Stimulated activated CD8-positive, alpha-beta memory T cell treated with anti-CD3 and anti-CD28 coated beads, Interleukin-12 subunit alpha, Interleukin-12 subunit beta, amount 100 ng/mL, for 1 hour (primary cell): Measurements from ENCODE around the gene PSMD14.

ENCODE experiments used
- DNase-seq: peaks from one replicate; pipeline ENCODE4 v3.0.0-alpha.2; 2020; ENCODE audit warnings: low read depth

PSMD14 gene

GRCh38 chr2:161420406-161421074 lies 112.3 kb downstream of the PSMD14 start:
- no peak for DNase-seq

GRCh38 chr2:161421686-161422085 lies 113.5 kb downstream of the PSMD14 start:
- DNase-seq: no peak

GRCh38 chr2:161422816-161423403 lies 114.7 kb downstream of the PSMD14 start:
- no peak for DNase-seq

- no peak for DNase-seq
These were observed 115.5 kb downstream of the PSMD14 start for GRCh38 chr2:161423421-161424393.

GRCh38 chr2:161424394-161424769 lies 116.2 kb downstream of the PSMD14 start:
- no peak for DNase-seq

GRCh38 chr2:161424891-161425727 lies 116.9 kb downstream of the PSMD14 start:
- no peak for DNase-seq

- no peak for DNase-seq
These were observed 117.7 kb downstream of the PSMD14 start for GRCh38 chr2:161425728-161426454.

- DNase-seq: no peak
These were observed 118.3 kb downstream of the PSMD14 start for GRCh38 chr2:161426455-161426921.

GRCh38 chr2:161426922-161427663 lies 118.9 kb downstream of the PSMD14 start:
- DNase-seq: no peak

- no peak for DNase-seq
These were observed 119.7 kb downstream of the PSMD14 start for GRCh38 chr2:161427664-161428587.

- no peak for DNase-seq
These were observed 122.2 kb downstream of the PSMD14 start for GRCh38 chr2:161430386-161430785.

GRCh38 chr2:161432107-161432506 lies 123.9 kb downstream of the PSMD14 start:
- no peak for DNase-seq

- DNase-seq: no peak
These were observed 125.9 kb downstream of the PSMD14 start for GRCh38 chr2:161434118-161434517.

GRCh38 chr2:161436411-161436810 lies 128.2 kb downstream of the PSMD14 start:
- no peak for DNase-seq

GRCh38 chr2:161438598-161438997 lies 130.4 kb downstream of the PSMD14 start:
- DNase-seq: no peak

- no peak for DNase-seq
These were observed 136.9 kb downstream of the PSMD14 start for GRCh38 chr2:161445097-161445496.

GRCh38 chr2:161448431-161448830 lies 140.2 kb downstream of the PSMD14 start:
- DNase-seq: no peak
